Loucy (cell line): ENCODE data around the gene BCAP31.
A peak's percentile ranks its signal among the peaks of the same experiment; 100 is the strongest.

Experiments
- EZH2phosphoT487 ChIP-seq: fragments of 200-600 bp; IDR thresholded peaks from 2 replicates; pipeline ENCODE4 v1.6.1; 2018; ENCODE audit warnings: antibody characterized with exemption, mild to moderate bottlenecking, moderate library complexity, borderline replicate concordance
- TF ChIP-seq, protein P1 (sequence below): fragments of 200-600 bp; sonication (generic); conservative IDR thresholded peaks from 2 replicates; pipeline ENCODE4 v1.5.1; 2014; ENCODE audit warnings: mild to moderate bottlenecking, antibody characterized with exemption, low read length

DNA sequence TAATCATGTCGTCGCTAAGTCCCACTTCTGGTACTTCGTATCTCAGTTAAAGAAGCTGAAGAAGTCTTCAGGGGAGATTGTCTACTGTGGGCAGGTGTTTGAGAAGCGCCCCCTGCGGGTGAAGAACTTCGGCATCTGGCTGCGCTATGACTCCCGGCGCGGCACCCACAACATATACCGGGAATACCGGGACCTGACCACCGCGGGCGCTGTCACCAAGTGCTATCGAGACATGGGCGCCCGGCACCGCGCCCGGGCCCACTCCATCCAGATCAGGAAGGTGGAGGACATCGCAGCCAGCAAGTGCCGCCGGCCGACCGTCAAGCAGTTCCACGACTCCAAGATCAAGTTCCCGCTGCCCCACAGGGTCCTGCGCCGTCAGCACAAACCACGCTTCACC lies 61.9 kb downstream of the BCAP31 start:
- TF ChIP-seq, protein P1, sequence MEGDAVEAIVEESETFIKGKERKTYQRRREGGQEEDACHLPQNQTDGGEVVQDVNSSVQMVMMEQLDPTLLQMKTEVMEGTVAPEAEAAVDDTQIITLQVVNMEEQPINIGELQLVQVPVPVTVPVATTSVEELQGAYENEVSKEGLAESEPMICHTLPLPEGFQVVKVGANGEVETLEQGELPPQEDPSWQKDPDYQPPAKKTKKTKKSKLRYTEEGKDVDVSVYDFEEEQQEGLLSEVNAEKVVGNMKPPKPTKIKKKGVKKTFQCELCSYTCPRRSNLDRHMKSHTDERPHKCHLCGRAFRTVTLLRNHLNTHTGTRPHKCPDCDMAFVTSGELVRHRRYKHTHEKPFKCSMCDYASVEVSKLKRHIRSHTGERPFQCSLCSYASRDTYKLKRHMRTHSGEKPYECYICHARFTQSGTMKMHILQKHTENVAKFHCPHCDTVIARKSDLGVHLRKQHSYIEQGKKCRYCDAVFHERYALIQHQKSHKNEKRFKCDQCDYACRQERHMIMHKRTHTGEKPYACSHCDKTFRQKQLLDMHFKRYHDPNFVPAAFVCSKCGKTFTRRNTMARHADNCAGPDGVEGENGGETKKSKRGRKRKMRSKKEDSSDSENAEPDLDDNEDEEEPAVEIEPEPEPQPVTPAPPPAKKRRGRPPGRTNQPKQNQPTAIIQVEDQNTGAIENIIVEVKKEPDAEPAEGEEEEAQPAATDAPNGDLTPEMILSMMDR, result 0 out of 2 replicates have a peak, but pooled peaks have one; percentile 27
- TF ChIP-seq EZH2phosphoT487, result no peak
